Measurements from ENCODE around the gene HSPB6.

DNA sequence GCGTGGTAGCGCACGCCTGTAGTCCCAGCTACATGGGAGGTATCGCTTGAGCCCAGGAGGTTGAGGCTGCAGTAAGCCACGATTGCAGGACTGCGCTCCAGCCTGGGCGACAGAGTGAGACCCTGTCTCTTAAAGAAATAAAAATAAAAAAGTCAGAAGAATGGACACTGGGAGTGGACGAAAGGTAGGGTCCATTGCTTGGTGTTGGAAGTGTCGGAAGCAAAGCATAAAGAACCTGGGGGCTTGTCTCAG is 18.1 kb upstream of the HSPB6 start:
- no peak for TF ChIP-seq POLR2A (IDR thresholded peaks at IDR 0.05)
- TF ChIP-seq, protein P1, sequence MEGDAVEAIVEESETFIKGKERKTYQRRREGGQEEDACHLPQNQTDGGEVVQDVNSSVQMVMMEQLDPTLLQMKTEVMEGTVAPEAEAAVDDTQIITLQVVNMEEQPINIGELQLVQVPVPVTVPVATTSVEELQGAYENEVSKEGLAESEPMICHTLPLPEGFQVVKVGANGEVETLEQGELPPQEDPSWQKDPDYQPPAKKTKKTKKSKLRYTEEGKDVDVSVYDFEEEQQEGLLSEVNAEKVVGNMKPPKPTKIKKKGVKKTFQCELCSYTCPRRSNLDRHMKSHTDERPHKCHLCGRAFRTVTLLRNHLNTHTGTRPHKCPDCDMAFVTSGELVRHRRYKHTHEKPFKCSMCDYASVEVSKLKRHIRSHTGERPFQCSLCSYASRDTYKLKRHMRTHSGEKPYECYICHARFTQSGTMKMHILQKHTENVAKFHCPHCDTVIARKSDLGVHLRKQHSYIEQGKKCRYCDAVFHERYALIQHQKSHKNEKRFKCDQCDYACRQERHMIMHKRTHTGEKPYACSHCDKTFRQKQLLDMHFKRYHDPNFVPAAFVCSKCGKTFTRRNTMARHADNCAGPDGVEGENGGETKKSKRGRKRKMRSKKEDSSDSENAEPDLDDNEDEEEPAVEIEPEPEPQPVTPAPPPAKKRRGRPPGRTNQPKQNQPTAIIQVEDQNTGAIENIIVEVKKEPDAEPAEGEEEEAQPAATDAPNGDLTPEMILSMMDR (IDR thresholded peaks at IDR 0.05), result no peak

Data from esophagus squamous epithelium (tissue), 4 donors.